HFFc6 (cell line): ENCODE results near the gene BBS9. TPM values are rescaled to one million over a fixed set of nuclear protein-coding genes. Genes with fewer than 3 reads are reported as not detected.

Source experiments
- DNase-seq: peaks from one replicate; pipeline ENCODE4 v3.0.0-alpha.2; 2018
- H3K27ac Mint-ChIP-seq: 2 replicates; pipeline ENCODE4 v1.8.0; 2020; ENCODE audit warnings: mild to moderate bottlenecking, mixed read lengths
- H3K27me3 Mint-ChIP-seq: 2 replicates; pipeline ENCODE4 v1.8.0; 2021; ENCODE audit warnings: mild to moderate bottlenecking, moderate library complexity, mixed read lengths; ENCODE audit not compliant: insufficient read depth
- H3K36me3 Mint-ChIP-seq: 2 replicates; pipeline ENCODE4 v1.8.0; 2021; ENCODE audit warnings: low read depth, mixed read lengths
- H3K4me1 Mint-ChIP-seq: 2 replicates; pipeline ENCODE4 v1.8.0; 2020; ENCODE audit warnings: low read depth, mixed read lengths
- H3K4me3 Mint-ChIP-seq: 2 replicates; pipeline ENCODE4 v1.8.0; 2020; ENCODE audit warnings: mild to moderate bottlenecking, moderate library complexity, mixed read lengths
- H3K9me3 Mint-ChIP-seq: 2 replicates; pipeline ENCODE4 v1.8.0; 2020; ENCODE audit warnings: mild to moderate bottlenecking, mixed read lengths
- CTCF ChIP-seq: fragments of 200-600 bp; sonication (generic); IDR thresholded peaks from 2 replicates; pipeline ENCODE4 v1.5.0; 2021; ENCODE audit warnings: antibody characterized with exemption, mild to moderate bottlenecking
- total RNA-seq, 6 experiments: library from RNA; stranded (reverse); fragmentation: NEBNext Ultra II Directional; extraction: Animal tissue kit (Norgen Biotek cat#: 25700); gene quantifications; 2 replicates in 1 of 6; 3 replicates in 5 of 6; pipeline ENCODE4 v1.2.3, GENCODE V29; 2021

Gene BBS9
- total RNA-seq, 6 experiments from 2014 or later = 10.6 to 13.0 (median 12.1) TPM

- no peaks in the 10 kb centered on the region for H3K36me3 Mint-ChIP-seq
- peaks cover 27% of the 10 kb centered on the region for H3K4me1 Mint-ChIP-seq
- no peak for TF ChIP-seq CTCF
- H3K9me3 Mint-ChIP-seq = no peaks in the 10 kb centered on the region
- DNase-seq = no peak
- H3K4me3 Mint-ChIP-seq = no peak overlapping the region
- 0 out of 2 replicates have a peak, but pooled peaks cover 2% of the 10 kb centered on the region for H3K27me3 Mint-ChIP-seq
- H3K27ac Mint-ChIP-seq = no peak overlapping the region
These were observed 315.1 kb downstream of the BBS9 start for GRCh38 chr7:33444511-33444910.

GRCh38 chr7:33446551-33446950 is 317.2 kb downstream of the BBS9 start:
- Mint-ChIP-seq H3K27me3 (0 out of 2 replicates have a peak, but pooled peaks cover 2% of the 10 kb centered on the region), H3K27ac (no peak overlapping the region), H3K9me3 (no peaks in the 10 kb centered on the region), H3K4me1 (peaks cover 27% of the 10 kb centered on the region), H3K36me3 (no peaks in the 10 kb centered on the region), H3K4me3 (no peak overlapping the region)
- TF ChIP-seq CTCF = no peak
- DNase-seq = peak; percentile 4

- H3K27me3 Mint-ChIP-seq = 0 out of 2 replicates have a peak, but pooled peaks cover 2% of the 10 kb centered on the region
- H3K4me3 Mint-ChIP-seq = no peak overlapping the region
- peaks cover 31% of the 10 kb centered on the region for H3K4me1 Mint-ChIP-seq
- DNase-seq = no peak
- H3K9me3 Mint-ChIP-seq = no peaks in the 10 kb centered on the region
- H3K36me3 Mint-ChIP-seq = no peaks in the 10 kb centered on the region
- no peak overlapping the region for H3K27ac Mint-ChIP-seq
- TF ChIP-seq CTCF = no peak
These were observed 318.7 kb downstream of the BBS9 start for GRCh38 chr7:33448035-33448434.

- Mint-ChIP-seq H3K9me3 (no peaks in the 10 kb centered on the region), H3K27ac (no peak overlapping the region), H3K4me3 (no peak overlapping the region)
These were observed 320.5 kb downstream of the BBS9 start for GRCh38 chr7:33449847-33450246.

GRCh38 chr7:33452805-33453502 is 323.6 kb downstream of the BBS9 start:
- no peak overlapping the region for H3K4me3 Mint-ChIP-seq
- no peaks in the 10 kb centered on the region for H3K27me3 Mint-ChIP-seq
- no peaks in the 10 kb centered on the region for H3K36me3 Mint-ChIP-seq
- TF ChIP-seq CTCF = no peak
- DNase-seq = peak; percentile 3
- H3K27ac Mint-ChIP-seq = peak overlapping the region; percentile 50
- H3K9me3 Mint-ChIP-seq = no peaks in the 10 kb centered on the region
- H3K4me1 Mint-ChIP-seq = peaks cover 12% of the 10 kb centered on the region

More at GRCh38 chr7:33449847-33450246, 320.5 kb downstream of the BBS9 start:
- H3K36me3 Mint-ChIP-seq = no peaks in the 10 kb centered on the region
- no peak for TF ChIP-seq CTCF
- H3K4me1 Mint-ChIP-seq = peaks cover 30% of the 10 kb centered on the region
- no peak for DNase-seq
- H3K27me3 Mint-ChIP-seq = 0 out of 2 replicates have a peak, but pooled peaks cover 2% of the 10 kb centered on the region
